Stomach smooth muscle (tissue), 2 donors: Measurements from ENCODE around the gene KIRREL3.

Source experiments
- H3K27ac ChIP-seq: one replicate; pipeline ENCODE4 v1.7.0; 2013; ENCODE audit warnings: mild to moderate bottlenecking, low read length, inconsistent platforms
- H3K27me3 ChIP-seq, 2 donors: one replicate each; pipeline ENCODE4 v1.7.0; 2013; ENCODE audit warnings: low read length in 2 of 2; ENCODE audit not compliant: insufficient read depth in 2 of 2, control insufficient read depth in 1 of 2
- H3K36me3 ChIP-seq, 2 donors: one replicate each; pipeline ENCODE4 v1.7.0; 2013; ENCODE audit warnings: low read length in 2 of 2; ENCODE audit not compliant: control insufficient read depth in 2 of 2, insufficient read depth in 2 of 2
- H3K4me1 ChIP-seq: one replicate; pipeline ENCODE4 v1.7.0; 2013; ENCODE audit warnings: low read length; ENCODE audit not compliant: control insufficient read depth, insufficient read depth
- H3K4me3 ChIP-seq, 2 donors: one replicate each; pipeline ENCODE4 v1.7.0; 2013; ENCODE audit warnings: low read length in 2 of 2
- H3K9ac ChIP-seq, 2 donors: one replicate each; pipeline ENCODE4 v1.7.0; 2013; ENCODE audit warnings: low read length in 2 of 2, mild to moderate bottlenecking in 1 of 2
- H3K9me3 ChIP-seq, 2 donors: one replicate each; pipeline ENCODE4 v1.7.0; 2013; ENCODE audit warnings: low read length in 2 of 2; ENCODE audit not compliant: control insufficient read depth in 2 of 2
- donor health status: healthy.
- donor health status: Pancreatic carcinoma.

The KIRREL3 gene

DNA sequence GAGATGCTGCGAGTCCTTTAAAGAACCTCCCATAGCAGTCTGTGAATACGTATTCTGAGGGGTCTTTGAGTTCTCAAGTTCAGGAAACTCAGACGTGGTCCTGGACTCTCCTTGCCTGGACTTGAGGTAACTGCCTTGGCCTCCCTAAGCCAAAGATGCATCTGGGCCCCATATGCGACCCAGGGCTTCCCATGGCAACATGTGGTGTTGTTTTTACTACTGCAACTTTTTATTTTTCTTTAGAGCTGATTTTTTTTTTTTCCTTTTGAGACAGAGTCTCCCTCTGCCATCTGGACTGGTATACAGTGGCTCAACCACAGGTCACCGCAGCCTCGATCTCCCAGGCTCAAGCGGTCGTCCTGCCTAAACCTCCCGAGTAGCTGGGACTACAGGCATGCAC lies 324.0 kb downstream of the KIRREL3 start:
- Histone ChIP-seq H3K27me3 (peaks cover 0 to 7% of the 10 kb centered on the region in 2 donors), H3K36me3 (no peaks in the 10 kb centered on the region), H3K27ac (no peak overlapping the region), H3K4me1 (no peaks in the 10 kb centered on the region), H3K4me3 (no peak overlapping the region), H3K9ac (no peak overlapping the region), H3K9me3 (no peaks in the 10 kb centered on the region)

GRCh38 chr11:126673319-126673718 lies 327.3 kb downstream of the KIRREL3 start:
- H3K4me3 ChIP-seq, result no peak overlapping the region
- no peaks in the 10 kb centered on the region for H3K36me3 ChIP-seq
- H3K27me3 ChIP-seq, result peaks cover 0 to 8% of the 10 kb centered on the region in 2 donors
- H3K9me3 ChIP-seq, result no peaks in the 10 kb centered on the region
- H3K4me1 ChIP-seq, result no peaks in the 10 kb centered on the region
- no peak overlapping the region for H3K9ac ChIP-seq
- no peak overlapping the region for H3K27ac ChIP-seq

- Histone ChIP-seq H3K9me3 (no peaks in the 10 kb centered on the region), H3K4me1 (no peaks in the 10 kb centered on the region), H3K4me3 (no peak overlapping the region), H3K27ac (no peak overlapping the region), H3K27me3 (peaks cover 0 to 9% of the 10 kb centered on the region in 2 donors), H3K36me3 (no peaks in the 10 kb centered on the region), H3K9ac (no peak overlapping the region)
These were observed 331.2 kb downstream of the KIRREL3 start for GRCh38 chr11:126669416-126669815.

DNA sequence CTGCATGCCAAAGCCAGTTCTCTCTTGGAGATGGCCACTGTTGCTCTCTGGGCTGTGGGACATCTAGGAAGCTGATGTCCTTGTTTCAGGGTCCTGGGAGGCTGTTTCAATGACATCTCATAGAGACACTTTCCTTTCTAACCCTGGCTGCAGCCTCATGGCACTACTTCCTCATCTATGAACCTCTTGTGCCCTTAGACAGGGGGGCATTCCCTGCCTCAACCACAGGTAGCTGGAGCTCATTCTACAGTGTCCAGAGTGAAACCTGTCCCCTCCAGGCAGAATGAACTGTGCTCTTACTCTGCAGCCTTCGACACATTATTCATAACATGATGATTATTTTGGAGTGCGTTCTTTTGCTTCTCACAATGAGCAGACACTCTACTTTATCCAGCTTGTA lies 335.9 kb downstream of the KIRREL3 start:
- Histone ChIP-seq H3K9me3 (no peaks in the 10 kb centered on the region), H3K9ac (no peak overlapping the region), H3K27me3 (peaks cover 0 to 6% of the 10 kb centered on the region in 2 donors), H3K27ac (no peak overlapping the region), H3K4me1 (no peaks in the 10 kb centered on the region), H3K36me3 (no peaks in the 10 kb centered on the region), H3K4me3 (no peak overlapping the region)

- no peaks in the 10 kb centered on the region for H3K9me3 ChIP-seq
- H3K4me3 ChIP-seq, result no peak overlapping the region
- H3K36me3 ChIP-seq, result no peaks in the 10 kb centered on the region
- no peaks in the 10 kb centered on the region for H3K4me1 ChIP-seq
- no peak overlapping the region for H3K9ac ChIP-seq
- H3K27ac ChIP-seq, result no peak overlapping the region
- H3K27me3 ChIP-seq, result peaks cover 0 to 6% of the 10 kb centered on the region in 2 donors
These were observed 336.6 kb downstream of the KIRREL3 start for GRCh38 chr11:126663749-126664592.

GRCh38 chr11:126662035-126662790 lies 338.4 kb downstream of the KIRREL3 start:
- H3K27me3 ChIP-seq, result peaks cover 0 to 5% of the 10 kb centered on the region in 2 donors
- no peak overlapping the region for H3K27ac ChIP-seq

GRCh38 chr11:126660761-126661425 lies 339.7 kb downstream of the KIRREL3 start:
- Histone ChIP-seq H3K9me3 (no peaks in the 10 kb centered on the region), H3K4me1 (no peaks in the 10 kb centered on the region), H3K9ac (no peak overlapping the region), H3K27me3 (peaks cover 0 to 5% of the 10 kb centered on the region in 2 donors), H3K36me3 (no peaks in the 10 kb centered on the region), H3K27ac (no peak overlapping the region), H3K4me3 (no peak overlapping the region)

More at GRCh38 chr11:126662035-126662790, 338.4 kb downstream of the KIRREL3 start:
- H3K9me3 ChIP-seq, result no peaks in the 10 kb centered on the region
- no peaks in the 10 kb centered on the region for H3K36me3 ChIP-seq
- H3K4me3 ChIP-seq, result no peak overlapping the region
- H3K4me1 ChIP-seq, result no peaks in the 10 kb centered on the region
- no peak overlapping the region for H3K9ac ChIP-seq

DNA sequence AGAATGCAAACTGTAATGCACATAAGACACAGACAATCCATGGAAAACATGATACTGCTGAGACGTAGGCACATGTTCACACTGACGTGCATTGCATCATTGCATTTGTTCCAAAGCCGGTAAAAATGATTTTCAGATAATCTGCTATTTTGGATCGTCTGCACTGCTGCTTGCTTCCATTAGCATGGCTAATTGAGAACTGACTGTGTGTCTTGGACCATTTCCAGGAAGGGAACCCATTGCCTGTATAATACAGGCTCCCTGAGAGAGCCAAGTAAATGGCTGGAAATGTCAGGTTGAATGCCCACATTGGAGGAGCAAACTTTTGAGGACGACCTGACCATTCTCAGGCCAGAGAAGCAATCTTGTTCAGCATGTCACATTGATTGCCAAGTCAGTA lies 340.2 kb downstream of the KIRREL3 start:
- no peaks in the 10 kb centered on the region for H3K36me3 ChIP-seq
- H3K9me3 ChIP-seq, result no peaks in the 10 kb centered on the region
- H3K27me3 ChIP-seq, result peaks cover 0 to 5% of the 10 kb centered on the region in 2 donors
- no peak overlapping the region for H3K27ac ChIP-seq
- H3K9ac ChIP-seq, result no peak overlapping the region
- no peaks in the 10 kb centered on the region for H3K4me1 ChIP-seq
- no peak overlapping the region for H3K4me3 ChIP-seq

DNA sequence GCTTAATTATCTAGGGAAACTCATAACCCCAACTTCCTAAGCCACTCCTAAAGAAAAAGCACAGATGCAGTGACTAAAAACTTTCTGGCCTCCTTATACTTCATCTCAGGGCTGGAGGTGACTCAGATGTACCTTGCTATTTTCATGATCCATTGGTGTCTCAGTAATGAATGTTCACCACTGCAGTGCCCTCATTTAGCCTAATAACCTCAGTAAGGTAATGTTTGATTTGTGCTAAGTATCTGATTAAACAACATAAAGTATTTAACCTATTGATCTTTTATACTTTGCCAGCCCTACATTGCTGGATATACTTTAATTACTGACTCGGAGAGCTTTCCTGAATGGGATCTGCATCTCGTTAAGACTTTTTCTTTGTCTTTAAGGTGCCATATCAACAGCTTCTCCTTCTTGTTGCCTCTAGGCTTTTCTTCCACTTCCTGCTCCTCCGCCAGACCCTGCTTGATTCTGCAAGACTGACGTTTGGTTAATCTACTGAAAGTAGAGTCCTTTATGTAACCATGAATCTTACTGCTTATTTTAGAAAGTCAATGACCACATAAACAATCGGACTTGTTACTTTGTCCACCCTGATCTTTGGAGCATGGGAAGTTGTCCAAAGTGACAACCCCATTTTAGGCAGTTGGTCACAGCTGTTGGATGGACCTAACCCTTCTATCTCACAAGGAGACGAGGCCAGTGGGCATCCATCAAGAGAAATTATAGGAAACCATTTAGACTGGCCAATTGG lies 342.1 kb downstream of the KIRREL3 start:
- Histone ChIP-seq H3K4me1 (no peaks in the 10 kb centered on the region), H3K9ac (no peak overlapping the region), H3K4me3 (no peak overlapping the region), H3K27me3 (peaks cover 0 to 5% of the 10 kb centered on the region in 2 donors), H3K9me3 (no peaks in the 10 kb centered on the region), H3K36me3 (no peaks in the 10 kb centered on the region), H3K27ac (no peak overlapping the region)

DNA sequence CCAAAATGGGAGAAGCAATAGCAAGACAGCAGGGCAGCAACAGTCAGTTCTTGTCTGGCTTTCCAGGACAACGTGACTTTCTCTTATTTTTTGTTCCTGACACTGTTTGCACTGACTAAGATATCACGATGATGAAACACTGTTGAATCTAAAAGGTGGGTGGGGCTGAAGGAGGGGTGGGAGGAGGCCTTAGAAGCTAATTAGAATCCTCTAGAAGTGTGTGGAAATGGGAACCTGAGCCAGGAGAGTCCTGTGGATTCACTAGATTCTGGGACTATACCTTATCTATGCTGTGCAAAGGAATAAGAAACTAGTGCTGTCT lies 344.8 kb downstream of the KIRREL3 start:
- Histone ChIP-seq H3K9me3 (no peaks in the 10 kb centered on the region), H3K9ac (no peak overlapping the region), H3K27me3 (peaks cover 0 to 5% of the 10 kb centered on the region in 2 donors), H3K4me1 (no peaks in the 10 kb centered on the region), H3K36me3 (no peaks in the 10 kb centered on the region), H3K4me3 (no peak overlapping the region), H3K27ac (no peak overlapping the region)
